Gastroesophageal sphincter (tissue), 4 donors: Measurements from ENCODE around the gene AKR1B1. TPM values are rescaled to one million over a fixed set of nuclear protein-coding genes. Genes with fewer than 3 reads are reported as not detected.

Source experiments
- ATAC-seq: fragments of 150-250 bp; one replicate; pipeline ENCODE4 v1.9.1; 2016; ENCODE audit warnings: mild to moderate bottlenecking, moderate library complexity
- H3K27ac ChIP-seq, 4 donors: fragments of 200-600 bp; sonication (generic) in 3 of 4; 1 replicate in 3 of 4; 2 replicates in 1 of 4; pipeline ENCODE4 v1.5.1; 2016 to 2019
- H3K27me3 ChIP-seq: fragments of 200-600 bp; sonication (generic); one replicate; pipeline ENCODE4 v1.5.1; 2019
- H3K36me3 ChIP-seq, 2 donors: fragments of 200-600 bp; sonication (generic); one replicate each; pipeline ENCODE4 v1.5.1; 2019; ENCODE audit warnings: control low read depth in 1 of 2
- H3K4me1 ChIP-seq, 3 donors: fragments of 200-600 bp; sonication (generic); 1 replicate in 2 of 3; 2 replicates in 1 of 3; pipeline ENCODE4 v1.5.1; 2016 to 2019; ENCODE audit warnings: control low read depth in 2 of 3
- H3K4me3 ChIP-seq, 2 donors: fragments of 200-600 bp; sonication (generic); one replicate each; pipeline ENCODE4 v1.5.1; 2019; ENCODE audit warnings: mild to moderate bottlenecking in 1 of 2, moderate library complexity in 1 of 2
- H3K9me3 ChIP-seq, 3 donors: fragments of 200-600 bp; sonication (generic); one replicate each; pipeline ENCODE4 v1.5.1; 2017 to 2019; ENCODE audit warnings: control low read depth in 2 of 3
- EP300 ChIP-seq: sonication (generic); formaldehyde crosslinking; IDR thresholded peaks from one replicate; pipeline ENCODE4 v1.6.1; 2017; ENCODE audit warnings: antibody characterized with exemption, mild to moderate bottlenecking
- POLR2A ChIP-seq, 2 donors: fragments of 450-650 bp; IDR thresholded peaks; one replicate each; pipeline ENCODE4 v1.6.1; 2017; ENCODE audit warnings: antibody characterized with exemption in 2 of 2, mild to moderate bottlenecking in 2 of 2, moderate library complexity in 1 of 2
- POLR2AphosphoS5 ChIP-seq: sonication (generic); formaldehyde crosslinking; IDR thresholded peaks from one replicate; pipeline ENCODE4 v1.6.1; 2017; ENCODE audit warnings: antibody characterized with exemption
- WGBS, 2 donors: methylation state at CpG; one replicate each; pipeline ENCODE4 v1.1.5; 2018; ENCODE audit warnings: low coverage in 1 of 2; 5-methylcytosine and 5-hydroxymethylcytosine counted together
- total RNA-seq, 4 donors: library from RNA; depleted of rRNA; stranded (reverse); fragments of >200 nt; gene quantifications; one replicate each; pipeline ENCODE4 v1.1.0, GENCODE V29; 2016
- TF ChIP-seq, protein P1 (sequence below), 4 experiments: fragments of 200-600 bp in 2 of 4; fragments of 450-650 bp in 2 of 4; sonication (generic) in 1 of 4; IDR thresholded peaks; one replicate each; pipeline ENCODE4 v1.5.1; 2017 to 2019; ENCODE audit warnings: antibody characterized with exemption in 4 of 4, mild to moderate bottlenecking in 2 of 4, moderate library complexity in 2 of 4

AKR1B1 gene
- 10 to 100 TPM; 34.1 to 55.2 (median 41.1) TPM for total RNA-seq

- Histone ChIP-seq H3K36me3 (peaks cover 0 to 7% of the 10 kb centered on the region in 2 donors), H3K27me3 (no peaks in the 10 kb centered on the region), H3K27ac (peak within 1 kb of the TSS; percentile 88 to 93 (median 91)), H3K4me3 (peak within 1 kb of the TSS; percentile 90 to 96), H3K9me3 (no peaks in the 10 kb centered on the region), H3K4me1 (peaks cover 0 to 38% (median 2%) of the 10 kb centered on the region in 3 donors)
- TF ChIP-seq EP300 (no peak), POLR2A (IDR thresholded peaks at IDR 0.05) (peak; percentile 53 to 56), POLR2AphosphoS5 (peak; percentile 71)
- TF ChIP-seq, protein P1, sequence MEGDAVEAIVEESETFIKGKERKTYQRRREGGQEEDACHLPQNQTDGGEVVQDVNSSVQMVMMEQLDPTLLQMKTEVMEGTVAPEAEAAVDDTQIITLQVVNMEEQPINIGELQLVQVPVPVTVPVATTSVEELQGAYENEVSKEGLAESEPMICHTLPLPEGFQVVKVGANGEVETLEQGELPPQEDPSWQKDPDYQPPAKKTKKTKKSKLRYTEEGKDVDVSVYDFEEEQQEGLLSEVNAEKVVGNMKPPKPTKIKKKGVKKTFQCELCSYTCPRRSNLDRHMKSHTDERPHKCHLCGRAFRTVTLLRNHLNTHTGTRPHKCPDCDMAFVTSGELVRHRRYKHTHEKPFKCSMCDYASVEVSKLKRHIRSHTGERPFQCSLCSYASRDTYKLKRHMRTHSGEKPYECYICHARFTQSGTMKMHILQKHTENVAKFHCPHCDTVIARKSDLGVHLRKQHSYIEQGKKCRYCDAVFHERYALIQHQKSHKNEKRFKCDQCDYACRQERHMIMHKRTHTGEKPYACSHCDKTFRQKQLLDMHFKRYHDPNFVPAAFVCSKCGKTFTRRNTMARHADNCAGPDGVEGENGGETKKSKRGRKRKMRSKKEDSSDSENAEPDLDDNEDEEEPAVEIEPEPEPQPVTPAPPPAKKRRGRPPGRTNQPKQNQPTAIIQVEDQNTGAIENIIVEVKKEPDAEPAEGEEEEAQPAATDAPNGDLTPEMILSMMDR (IDR thresholded peaks at IDR 0.05), result peak; percentile 59 to 81 (median 70)
- ATAC-seq, result peak; percentile 97
- 0 to 35% methylated on average over 2 to 17 of the region's 61 CpGs for WGBS, 2 donors
Observed at GRCh38 chr7:134458806-134459698, at the start of gene AKR1B1. Gene AKR1B1 (minus strand): TSS chr7:134459100. CDS start chr7:134459062, 38 bp downstream.

DNA sequence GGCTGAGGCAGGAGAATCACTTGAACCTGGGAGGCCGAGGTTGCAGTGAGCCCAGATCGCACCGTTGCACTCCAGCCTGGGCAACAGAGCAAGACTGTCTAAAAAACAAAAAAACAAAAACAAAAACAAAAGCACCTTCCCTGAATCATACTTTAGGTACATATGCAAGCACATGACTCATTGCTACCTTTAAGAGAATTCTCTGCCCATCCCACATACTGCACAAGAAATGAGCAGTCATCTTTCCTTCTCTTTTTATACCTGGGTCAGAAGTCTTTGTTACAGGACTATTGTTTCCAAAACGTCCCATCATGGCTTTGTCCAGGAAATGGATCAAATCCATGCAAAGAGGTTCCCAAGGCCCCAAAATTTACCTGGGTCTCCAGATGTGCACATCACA, 47.0 kb upstream of the AKR1B1 start:
- TF ChIP-seq, protein P1 (IDR thresholded peaks at IDR 0.05), result no peak
- TF ChIP-seq POLR2A (IDR thresholded peaks at IDR 0.05) (no peak), POLR2AphosphoS5 (no peak), EP300 (no peak)
- no peaks in the 10 kb centered on the region for H3K9me3 ChIP-seq
- H3K27ac ChIP-seq, result no peak overlapping the region
- no peaks in the 10 kb centered on the region for H3K36me3 ChIP-seq
- WGBS, 2 donors, result 83 to 93% methylated on average over 4 of the region's 4 CpGs
- no peaks in the 10 kb centered on the region for H3K27me3 ChIP-seq
- peaks cover 0 to 6% (median 0%) of the 10 kb centered on the region in 3 donors for H3K4me1 ChIP-seq
- no peak for ATAC-seq
- no peak overlapping the region for H3K4me3 ChIP-seq

DNA sequence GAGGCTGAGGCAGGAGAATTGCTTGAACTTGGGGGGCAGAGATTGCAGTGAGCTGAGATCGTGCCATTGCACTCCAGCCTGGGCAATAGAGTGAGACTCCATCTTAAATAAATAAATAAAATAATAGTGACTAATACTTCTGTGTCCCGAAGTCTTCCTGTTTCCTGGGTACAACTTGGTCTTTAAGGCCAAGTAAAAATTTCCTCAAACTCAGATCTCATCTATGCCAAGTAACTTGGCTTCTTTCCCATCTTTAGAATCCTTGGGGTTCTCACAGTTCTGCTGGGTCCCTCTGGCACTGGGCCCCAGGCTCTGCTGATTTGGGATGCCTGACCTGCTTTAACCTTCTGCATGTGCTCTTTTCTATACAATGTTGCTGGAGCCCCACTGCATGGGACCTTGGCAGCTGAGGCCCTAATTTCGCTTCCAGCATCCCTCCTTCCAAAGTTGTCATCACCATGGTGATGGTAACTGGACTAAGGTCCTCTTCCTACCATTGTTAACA, 45.8 kb upstream of the AKR1B1 start:
- H3K4me3 ChIP-seq, result no peak overlapping the region
- no peaks in the 10 kb centered on the region for H3K27me3 ChIP-seq
- no peaks in the 10 kb centered on the region for H3K36me3 ChIP-seq
- WGBS, 2 donors, result 53 to 72% methylated on average over 3 of the region's 3 CpGs
- peaks cover 0 to 6% (median 0%) of the 10 kb centered on the region in 3 donors for H3K4me1 ChIP-seq
- peak; percentile 57 for ATAC-seq
- no peak overlapping the region for H3K27ac ChIP-seq
- TF ChIP-seq EP300, result no peak
- no peak for TF ChIP-seq POLR2AphosphoS5
- no peak for TF ChIP-seq POLR2A (IDR thresholded peaks at IDR 0.05)
- TF ChIP-seq, protein P1 (IDR thresholded peaks at IDR 0.05), result no peak
- no peaks in the 10 kb centered on the region for H3K9me3 ChIP-seq

GRCh38 chr7:134502463-134503371, 43.8 kb upstream of the AKR1B1 start:
- no peaks in the 10 kb centered on the region for H3K36me3 ChIP-seq
- TF ChIP-seq, protein P1 (IDR thresholded peaks at IDR 0.05), result no peak
- TF ChIP-seq EP300, result no peak
- no peak for TF ChIP-seq POLR2A (IDR thresholded peaks at IDR 0.05)
- TF ChIP-seq POLR2AphosphoS5, result no peak
- no peaks in the 10 kb centered on the region for H3K9me3 ChIP-seq
- WGBS, 2 donors, result 53 to 85% methylated on average over 3 of the region's 3 CpGs
- H3K27ac ChIP-seq, result peak overlapping the region in 1 of 4 donors; percentile 14
- H3K4me1 ChIP-seq, result peaks cover 0 to 6% (median 0%) of the 10 kb centered on the region in 3 donors
- H3K27me3 ChIP-seq, result no peaks in the 10 kb centered on the region
- peak; percentile 85 for ATAC-seq
- H3K4me3 ChIP-seq, result no peak overlapping the region
